Subcutaneous adipose tissue (tissue), 4 donors: ENCODE results near the gene PHC3. TPM values are rescaled to one million over a fixed set of nuclear protein-coding genes. Genes with fewer than 3 reads are reported as not detected.

Source experiments
- small RNA-seq: library from RNA; depleted of rRNA; stranded (forward); fragments of <200 nt; gene quantifications from one replicate; pipeline ENCODE3, GENCODE V24; 2016
- total RNA-seq, 4 donors: library from RNA; depleted of rRNA; stranded (reverse); fragments of >200 nt; gene quantifications; one replicate each; pipeline ENCODE4 v1.1.0, GENCODE V29; 2016
- TF ChIP-seq, protein P1 (sequence below): fragments of 450-650 bp; IDR thresholded peaks from one replicate; pipeline ENCODE4 v1.5.1; 2016; ENCODE audit warnings: low read depth, mild to moderate bottlenecking, control low read depth, antibody characterized with exemption, moderate library complexity

PHC3 gene
- total RNA-seq, 4 donors from 2014 or later = 57.1 to 89.7 (median 62.1) TPM

DNA sequence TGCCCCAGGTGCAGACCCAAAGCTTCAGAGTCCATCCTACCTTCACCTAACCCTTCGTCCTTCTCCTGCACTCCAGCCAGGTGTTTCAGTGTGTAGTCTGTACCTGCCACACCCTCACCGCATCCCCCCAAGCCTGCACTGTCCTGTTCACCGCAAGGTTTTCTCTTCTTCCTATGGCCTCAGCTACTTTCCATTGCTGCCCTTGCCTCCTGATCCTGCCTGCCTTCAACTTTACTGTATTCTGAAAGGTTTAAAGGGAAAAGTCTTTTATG is 134.5 kb downstream of the PHC3 start:
- TF ChIP-seq, protein P1, sequence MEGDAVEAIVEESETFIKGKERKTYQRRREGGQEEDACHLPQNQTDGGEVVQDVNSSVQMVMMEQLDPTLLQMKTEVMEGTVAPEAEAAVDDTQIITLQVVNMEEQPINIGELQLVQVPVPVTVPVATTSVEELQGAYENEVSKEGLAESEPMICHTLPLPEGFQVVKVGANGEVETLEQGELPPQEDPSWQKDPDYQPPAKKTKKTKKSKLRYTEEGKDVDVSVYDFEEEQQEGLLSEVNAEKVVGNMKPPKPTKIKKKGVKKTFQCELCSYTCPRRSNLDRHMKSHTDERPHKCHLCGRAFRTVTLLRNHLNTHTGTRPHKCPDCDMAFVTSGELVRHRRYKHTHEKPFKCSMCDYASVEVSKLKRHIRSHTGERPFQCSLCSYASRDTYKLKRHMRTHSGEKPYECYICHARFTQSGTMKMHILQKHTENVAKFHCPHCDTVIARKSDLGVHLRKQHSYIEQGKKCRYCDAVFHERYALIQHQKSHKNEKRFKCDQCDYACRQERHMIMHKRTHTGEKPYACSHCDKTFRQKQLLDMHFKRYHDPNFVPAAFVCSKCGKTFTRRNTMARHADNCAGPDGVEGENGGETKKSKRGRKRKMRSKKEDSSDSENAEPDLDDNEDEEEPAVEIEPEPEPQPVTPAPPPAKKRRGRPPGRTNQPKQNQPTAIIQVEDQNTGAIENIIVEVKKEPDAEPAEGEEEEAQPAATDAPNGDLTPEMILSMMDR = no peak

DNA sequence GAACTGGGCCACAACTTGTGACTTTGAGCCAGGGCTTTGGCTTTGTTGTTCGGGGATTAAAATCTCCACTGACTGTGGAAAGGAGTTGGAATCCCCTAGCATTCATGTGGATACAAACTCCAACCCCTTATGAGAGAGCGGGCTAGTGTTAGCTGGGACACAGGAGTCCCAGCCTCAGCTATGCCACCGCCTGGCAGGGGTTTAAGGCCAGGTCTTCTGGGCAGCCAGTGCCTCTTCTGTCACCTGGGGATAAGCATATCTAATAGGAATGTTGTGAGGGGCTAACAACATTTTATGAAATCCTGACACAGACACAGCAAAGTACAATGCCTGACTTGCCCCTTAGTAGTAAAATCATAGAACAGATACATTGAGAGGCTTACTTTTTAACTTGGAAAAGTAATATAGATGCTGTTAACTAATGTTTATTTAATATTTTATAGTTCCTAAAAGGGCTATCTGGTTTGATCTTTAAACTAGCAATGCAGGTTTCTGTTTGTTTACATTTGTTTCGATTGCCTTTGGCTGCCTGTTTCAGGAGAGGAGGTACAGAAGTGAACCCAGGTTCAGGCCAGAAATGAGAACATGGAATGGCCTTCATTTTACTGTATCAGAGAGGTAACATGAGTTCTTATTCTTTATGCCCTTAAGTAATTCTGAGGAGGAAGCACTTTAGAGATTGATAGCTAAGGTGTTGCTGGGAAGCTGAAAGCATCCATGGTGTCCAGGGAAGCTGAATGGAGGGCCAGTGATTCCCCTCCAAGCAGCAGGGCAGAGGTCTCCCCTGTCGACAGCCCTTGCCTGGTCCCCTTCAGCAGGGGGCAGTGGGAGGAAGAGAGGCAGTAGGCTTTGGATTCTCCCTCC is 135.0 kb downstream of the PHC3 start:
- TF ChIP-seq, protein P1 = no peak

DNA sequence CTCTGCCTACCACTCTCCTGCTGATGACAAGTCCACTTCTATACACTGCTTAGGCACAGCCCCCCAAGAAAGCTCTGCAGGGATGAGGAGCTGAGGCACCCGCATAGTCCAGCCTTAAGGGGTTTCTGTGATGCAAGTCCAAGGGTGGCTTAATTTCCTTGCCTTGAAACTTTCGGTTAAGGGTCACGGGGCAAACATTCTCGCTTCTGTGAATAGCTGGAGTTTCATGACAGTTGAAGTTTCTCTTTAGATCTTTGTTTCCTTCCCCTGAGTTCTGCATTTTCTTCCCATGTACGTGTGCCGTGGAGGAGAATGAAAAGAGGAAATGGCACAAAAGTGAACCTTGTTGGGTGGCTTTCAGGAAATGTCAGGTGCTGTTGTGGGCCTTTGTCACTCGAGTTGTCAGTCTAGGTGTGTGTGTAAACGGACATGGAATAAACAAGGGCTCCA is 136.7 kb downstream of the PHC3 start:
- TF ChIP-seq, protein P1 = no peak

DNA sequence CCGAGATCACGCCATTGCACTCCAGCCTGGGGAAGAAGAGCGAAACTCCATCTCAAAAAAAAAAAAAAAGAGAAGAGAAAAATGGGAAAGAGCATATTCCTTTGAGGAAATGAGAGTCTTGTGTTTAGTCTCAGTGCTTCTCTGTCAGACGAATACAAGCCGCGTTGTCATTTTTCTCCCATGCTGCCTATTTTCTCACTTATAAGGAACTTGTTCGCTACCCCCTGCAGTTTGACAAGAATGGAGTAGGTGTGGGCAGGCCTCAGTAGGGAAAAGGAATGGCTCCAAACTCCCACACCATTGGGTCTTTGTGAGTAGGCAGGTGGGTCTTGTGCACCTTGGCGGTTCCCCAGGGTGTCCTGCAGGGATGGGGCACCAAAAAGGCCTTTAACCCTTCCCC is 137.3 kb downstream of the PHC3 start:
- TF ChIP-seq, protein P1 = no peak

DNA sequence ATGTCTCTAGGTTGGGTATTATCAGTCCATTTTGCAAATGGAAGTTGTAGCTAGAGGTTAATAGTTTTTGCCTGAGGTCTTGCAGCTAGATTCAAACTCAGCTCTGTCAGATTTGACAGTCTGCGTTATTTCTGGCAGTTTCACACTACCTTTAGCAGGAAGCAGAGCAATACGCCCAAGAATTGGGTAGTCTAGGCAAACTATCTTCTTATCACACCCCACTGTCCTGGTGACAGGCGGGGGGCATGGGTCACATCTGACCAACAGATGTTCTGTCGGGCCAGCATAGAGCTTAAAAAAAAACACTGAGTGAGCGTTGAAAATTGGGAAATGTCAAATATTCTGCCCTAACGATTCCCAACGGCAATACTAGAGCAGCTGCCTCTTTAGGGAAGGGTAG is 138.0 kb downstream of the PHC3 start:
- TF ChIP-seq, protein P1 = no peak

DNA sequence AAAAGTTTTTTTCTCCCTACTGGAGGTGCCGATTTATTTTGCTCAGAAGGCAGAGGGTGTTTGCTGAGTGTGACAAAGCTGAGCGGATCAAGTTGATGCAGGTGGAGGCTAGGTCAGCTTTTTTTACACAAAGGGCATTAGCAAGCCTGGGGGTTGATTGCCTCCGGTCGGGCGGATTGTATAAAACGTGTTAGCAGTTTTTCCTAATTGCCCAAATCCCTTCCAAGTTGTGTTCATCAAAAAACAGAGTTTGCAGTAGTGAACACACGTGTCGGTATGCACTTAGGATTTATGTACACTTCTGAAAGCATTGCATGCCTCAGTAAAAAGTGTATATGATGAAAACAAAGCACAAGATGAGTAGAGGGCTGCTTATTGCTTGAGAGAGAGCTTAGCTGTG is 141.1 kb downstream of the PHC3 start:
- TF ChIP-seq, protein P1 = no peak

DNA sequence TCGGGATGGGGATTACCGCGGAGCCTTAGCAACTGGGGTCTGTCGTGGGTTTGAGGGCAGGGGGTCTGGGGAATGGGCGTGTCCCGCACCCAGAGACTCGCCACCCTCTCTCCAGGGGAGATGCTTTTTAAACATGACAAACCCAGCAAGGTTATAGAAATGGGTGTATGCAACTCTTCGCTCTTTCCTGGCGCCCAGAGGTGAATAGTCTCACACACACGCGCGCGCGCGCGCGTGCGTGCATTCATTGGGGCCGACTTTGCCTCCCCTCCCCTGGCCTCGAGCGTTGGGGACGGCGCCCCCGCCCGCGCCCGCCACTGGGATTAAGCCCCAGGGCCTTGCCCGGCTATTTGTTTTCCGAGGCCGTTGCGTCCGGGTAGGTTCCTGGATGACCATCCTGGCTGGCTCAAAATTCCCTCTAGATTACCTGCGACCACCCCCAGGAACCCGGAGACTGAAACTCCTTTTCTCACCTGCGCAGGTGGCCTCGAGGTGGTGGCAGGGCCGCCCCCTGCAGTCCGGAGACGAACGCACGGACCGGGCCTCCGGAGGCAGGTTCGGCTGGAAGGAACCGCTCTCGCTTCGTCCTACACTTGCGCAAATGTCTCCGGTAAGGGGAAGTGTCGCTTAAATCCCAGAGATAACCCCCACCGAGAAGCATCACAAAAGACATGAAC is 143.0 kb downstream of the PHC3 start:
- TF ChIP-seq, protein P1 = no peak

Small RNA genes lying within 50 kb of the gene (small RNA-seq; reads per million reads assigned to genes)
- not detected for gene RNU4-38P
- not detected for gene RNU6-315P

Other genes starting within 250 kb of the PHC3 start
- gene SEC62, start 214.9 kb downstream of the PHC3 start, total RNA-seq = 100 to 1,000 TPM in 1 of 4 donors, 10 to 100 TPM in 3; 57.8 to 104 (median 86.1) TPM
- 10 to 100 TPM in 2 of 4 donors, 1 to 10 TPM in 2; 4.6 to 13.9 (median 8.9) TPM for gene GPR160, start 143.7 kb downstream of the PHC3 start, total RNA-seq
- 10 to 100 TPM; 20.2 to 40.5 (median 22.4) TPM for gene PRKCI, start 40.7 kb upstream of the PHC3 start, total RNA-seq
- gene SKIL, start 176.0 kb upstream of the PHC3 start, total RNA-seq = 10 to 100 TPM; 31.1 to 49.4 (median 33.3) TPM
- 10 to 100 TPM in 1 of 4 donors, 1 to 10 TPM in 3; 4.4 to 18.1 (median 6.7) TPM for gene CLDN11, start 237.1 kb upstream of the PHC3 start, total RNA-seq